HG03469 (cell line): ENCODE results near the gene SLC25A10.

Experiments used
- ATAC-seq: cut with Tn5 transposase; IDR thresholded peaks from one replicate; pipeline ENCODE4 v1.9.1; 2021; ENCODE audit warnings: mild to moderate bottlenecking, moderate library complexity, moderate number of reproducible peaks; ENCODE audit not compliant: unreplicated experiment

SLC25A10 gene

GRCh38 chr17:81705518-81706231 is 6.4 kb upstream of the SLC25A10 start:
- ATAC-seq: no peak

- no peak for ATAC-seq
Measured at GRCh38 chr17:81706232-81706611, 5.9 kb upstream of the SLC25A10 start.

- ATAC-seq: no peak
Measured at GRCh38 chr17:81706757-81707624, 5.1 kb upstream of the SLC25A10 start.

GRCh38 chr17:81707725-81708646 is 4.1 kb upstream of the SLC25A10 start:
- no peak for ATAC-seq

GRCh38 chr17:81708739-81709185 is 3.3 kb upstream of the SLC25A10 start:
- no peak for ATAC-seq

DNA sequence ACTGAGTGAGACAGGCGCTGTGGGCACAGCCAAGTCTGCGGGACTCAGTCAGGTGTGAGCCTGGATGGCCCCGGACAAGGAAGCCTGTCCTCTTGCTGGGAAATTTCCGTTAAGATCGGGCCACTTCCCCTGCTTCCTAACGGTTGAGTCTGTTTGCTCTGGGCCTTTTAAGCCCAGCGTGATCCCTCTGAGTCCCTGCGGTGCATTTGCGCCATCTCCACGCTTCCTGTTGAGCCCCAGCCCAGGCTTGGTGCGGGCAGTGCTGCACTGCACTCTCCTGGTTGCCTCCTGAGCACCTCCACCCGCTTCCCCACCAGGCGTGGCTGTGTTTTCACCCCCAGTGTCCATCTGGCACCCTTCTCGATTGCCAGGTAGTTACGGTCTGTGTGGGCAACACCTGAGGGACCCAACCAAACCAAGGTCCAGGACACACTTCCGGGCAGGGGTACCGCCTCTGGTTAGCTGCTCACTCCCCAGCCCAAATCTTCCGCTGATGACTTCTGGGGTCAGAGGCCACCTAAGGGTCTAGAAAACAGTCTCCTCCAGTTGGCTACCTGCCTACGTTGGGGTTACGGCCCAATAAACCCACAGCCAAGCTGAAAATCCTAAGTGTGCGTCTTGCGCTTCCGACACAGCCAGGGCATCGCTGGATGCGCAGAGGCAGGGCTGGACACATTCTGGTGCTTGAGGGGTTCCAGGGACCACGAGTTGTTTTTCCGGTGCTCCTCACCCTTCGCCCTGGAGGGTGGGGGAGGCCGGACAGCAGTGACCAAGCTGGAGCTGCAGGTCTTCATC is 1.4 kb upstream of the SLC25A10 start:
- ATAC-seq: no peak

GRCh38 chr17:81712468-81713003 is 452 bp downstream of the SLC25A10 start:
- ATAC-seq: no peak

- no peak for ATAC-seq
Measured at GRCh38 chr17:81713004-81713555, 996 bp downstream of the SLC25A10 start.

- no peak for ATAC-seq
Measured at GRCh38 chr17:81713556-81714411, 1.7 kb downstream of the SLC25A10 start.

GRCh38 chr17:81714412-81715106 is 2.5 kb downstream of the SLC25A10 start:
- ATAC-seq: no peak

DNA sequence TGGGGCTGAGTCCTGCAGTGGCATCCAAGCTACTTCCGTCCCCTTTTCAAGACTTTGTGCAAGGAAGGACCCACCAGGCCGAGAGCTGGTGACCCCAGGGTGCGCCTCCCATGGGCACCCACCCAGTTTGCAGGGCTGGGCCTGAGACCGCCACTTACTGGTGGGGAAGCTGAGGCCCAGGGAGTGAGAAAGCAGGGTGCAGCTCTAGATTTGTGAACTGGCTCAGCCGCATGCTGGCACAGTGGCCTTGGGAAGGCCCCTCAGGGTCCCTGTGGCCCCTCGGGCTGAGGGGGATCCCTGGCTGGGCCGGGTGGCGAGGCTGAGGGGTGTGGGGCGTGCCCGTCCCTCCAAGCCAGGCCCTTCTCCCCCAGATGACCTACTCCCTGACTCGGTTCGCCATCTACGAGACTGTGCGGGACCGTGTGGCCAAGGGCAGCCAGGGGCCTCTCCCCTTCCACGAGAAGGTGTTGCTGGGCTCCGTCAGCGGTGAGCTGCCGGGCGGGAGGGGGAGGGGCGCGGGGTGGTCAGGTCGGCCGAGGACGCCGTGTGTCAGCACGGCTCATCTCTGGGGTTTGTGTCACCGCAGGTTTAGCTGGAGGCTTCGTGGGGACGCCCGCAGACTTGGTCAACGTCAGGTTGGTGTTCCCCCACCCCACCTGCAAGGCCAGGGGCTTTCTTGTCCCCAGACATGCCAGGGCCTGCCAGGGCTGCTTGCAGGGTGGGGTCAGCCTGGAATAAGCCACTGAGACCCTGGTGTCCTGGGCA is 3.2 kb downstream of the SLC25A10 start:
- ATAC-seq: no peak

DNA sequence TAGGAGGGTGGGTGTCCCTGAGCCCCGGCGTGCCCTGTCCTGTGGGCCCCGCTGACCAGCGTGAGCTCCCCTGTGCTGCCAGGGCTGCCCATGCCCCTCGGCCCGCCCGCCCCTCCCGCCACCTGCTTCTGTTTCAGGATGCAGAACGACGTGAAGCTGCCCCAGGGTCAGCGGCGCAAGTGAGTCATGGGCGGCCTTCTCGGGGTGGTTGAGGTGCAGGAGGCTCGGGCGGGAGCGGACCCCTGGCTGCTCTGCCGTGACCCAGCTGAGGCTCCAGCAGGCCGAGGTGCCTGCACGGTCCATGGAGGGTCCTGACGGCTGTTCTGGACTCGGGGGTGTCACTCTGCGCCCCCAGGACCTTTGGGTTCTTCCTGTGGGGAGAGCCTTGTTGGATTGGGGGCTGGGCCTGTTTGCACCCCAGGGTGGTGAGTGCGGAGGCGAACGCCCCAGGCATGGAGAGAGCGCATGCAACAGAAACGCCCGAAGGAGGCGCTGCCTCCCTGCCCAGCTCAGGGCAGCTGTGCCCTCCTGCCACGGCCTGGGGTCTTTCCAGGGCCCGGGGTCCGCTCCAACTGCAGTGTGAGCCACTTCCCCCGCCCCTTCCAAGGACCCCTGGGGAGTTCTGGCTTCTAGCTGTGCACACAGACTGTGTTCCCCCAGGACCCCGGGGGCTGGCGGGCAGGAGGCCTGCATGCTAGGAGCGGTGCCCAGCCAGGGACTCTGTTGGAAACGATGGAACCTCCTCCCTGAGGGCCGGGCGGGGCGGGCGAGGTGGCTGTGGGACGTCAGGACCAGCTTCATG is 4.0 kb downstream of the SLC25A10 start:
- no peak for ATAC-seq

DNA sequence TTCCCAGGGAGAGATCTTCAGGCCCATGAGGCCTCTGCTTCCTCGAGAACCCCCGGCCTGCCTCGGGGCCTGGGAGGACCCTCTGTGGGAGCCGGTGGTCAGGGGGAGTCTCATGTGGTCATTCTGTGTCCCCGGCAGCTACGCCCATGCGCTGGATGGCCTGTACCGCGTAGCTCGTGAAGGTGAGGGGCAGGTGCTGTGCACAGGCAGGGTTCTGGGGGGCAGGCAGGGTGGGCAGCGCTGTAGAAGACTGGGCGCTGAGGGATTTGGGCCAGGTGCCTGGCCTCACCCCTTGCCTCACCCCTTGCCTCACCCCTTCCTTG is 4.6 kb downstream of the SLC25A10 start:
- no peak for ATAC-seq

DNA sequence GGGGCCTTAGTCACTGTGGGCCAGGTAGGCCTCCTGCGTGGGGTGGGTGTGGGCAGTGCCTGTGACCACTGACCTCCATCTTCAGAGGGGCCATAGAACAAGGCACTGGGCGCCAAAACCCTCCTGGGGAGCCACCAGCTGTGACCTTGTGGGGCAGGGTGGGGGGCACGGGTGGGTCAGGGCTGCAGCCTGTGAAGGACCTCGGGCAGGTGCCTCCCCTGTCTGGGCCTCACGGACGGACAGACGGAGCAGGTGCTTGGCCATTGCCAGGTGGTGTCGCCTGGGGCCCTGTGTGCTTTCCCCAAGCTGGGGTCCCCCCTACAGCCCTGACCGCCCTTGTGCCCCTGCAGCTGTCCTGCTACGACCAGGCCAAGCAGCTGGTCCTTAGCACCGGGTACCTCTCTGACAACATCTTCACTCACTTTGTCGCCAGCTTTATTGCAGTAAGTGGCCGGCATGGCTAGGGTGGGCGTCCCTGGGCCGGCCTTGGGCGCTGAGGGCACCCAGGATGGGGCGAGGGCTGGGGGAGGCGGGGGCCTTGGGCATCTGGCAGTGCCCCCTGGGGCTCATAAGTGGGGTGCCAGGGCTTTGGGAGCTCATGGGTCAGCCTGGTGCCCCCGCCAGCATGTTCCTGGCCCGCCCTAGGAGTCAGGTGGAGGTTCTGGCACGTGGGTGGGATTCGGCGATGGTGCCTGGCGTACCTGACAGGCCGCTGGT is 5.1 kb downstream of the SLC25A10 start:
- ATAC-seq: no peak

DNA sequence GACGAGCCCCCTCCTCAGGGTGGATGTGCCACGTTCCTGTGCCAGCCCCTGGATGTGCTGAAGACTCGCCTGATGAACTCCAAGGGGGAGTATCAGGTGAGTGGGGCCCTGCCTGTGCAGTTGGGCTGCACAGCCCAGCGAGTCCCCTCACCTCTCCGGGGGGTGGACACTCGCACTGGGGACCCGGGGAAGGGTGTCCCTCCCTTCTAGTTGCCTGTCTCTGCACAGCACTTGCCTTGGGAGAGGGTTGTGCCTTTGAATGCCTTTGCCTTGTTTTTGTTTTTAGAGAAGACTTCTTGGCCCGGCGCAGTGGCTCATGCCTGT is 5.6 kb downstream of the SLC25A10 start:
- ATAC-seq: no peak
